Superior temporal gyrus (tissue), 1 donor: Measurements from ENCODE around the gene PLXNB2.

ENCODE experiments used
- DNase-seq: peaks from one replicate; pipeline ENCODE4 v3.0.0-alpha.2; 2016; ENCODE audit errors: extremely low spot score

Gene PLXNB2

GRCh38 chr22:50264104-50264745 is 43.2 kb downstream of the PLXNB2 start:
- peak; percentile 40 for DNase-seq

- no peak for DNase-seq
These were observed 44.4 kb downstream of the PLXNB2 start for GRCh38 chr22:50262973-50263617.

GRCh38 chr22:50262460-50262911 is 45.0 kb downstream of the PLXNB2 start:
- no peak for DNase-seq

DNA sequence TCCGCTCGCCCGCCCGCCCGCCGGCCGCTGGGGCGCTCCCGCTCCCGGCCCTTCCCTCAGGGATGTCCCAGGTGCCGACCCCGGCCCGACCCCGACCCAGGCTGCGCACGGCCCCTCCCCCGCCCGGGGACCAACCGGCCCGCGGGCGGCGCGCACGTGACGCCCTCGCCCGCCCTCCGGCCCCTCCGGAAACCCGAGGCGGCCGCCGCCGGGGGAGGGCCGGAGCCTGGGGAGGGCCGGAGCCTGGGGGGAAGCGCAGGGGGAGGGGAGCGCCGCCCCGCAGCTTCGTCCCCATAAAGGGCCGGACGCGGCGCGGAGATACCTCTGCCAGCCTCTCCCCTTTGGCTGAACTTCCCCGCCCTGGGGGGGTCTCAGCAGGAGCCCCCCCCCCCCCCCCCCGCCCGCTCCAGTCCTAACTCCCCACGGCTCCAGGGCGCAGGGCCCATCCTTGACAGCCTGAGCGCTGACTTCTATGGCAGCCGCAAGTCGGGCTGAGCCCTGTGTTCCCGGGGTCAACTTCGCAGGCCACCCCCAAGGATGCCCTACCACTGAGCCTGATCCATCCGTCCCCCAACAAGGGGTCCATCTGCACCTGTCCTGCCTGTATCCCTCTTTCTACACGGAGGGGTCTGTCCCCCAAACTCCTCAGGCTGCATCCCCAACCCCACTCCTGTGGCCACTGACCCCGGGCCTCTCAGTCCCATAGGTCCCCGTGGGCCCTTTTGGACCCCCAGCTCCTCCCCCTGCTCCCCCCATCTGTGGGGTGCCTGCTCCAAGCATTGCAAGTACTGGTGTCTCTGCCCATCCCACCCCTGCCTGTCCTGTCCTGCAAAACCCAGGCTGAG is 45.6 kb downstream of the PLXNB2 start, which contains the start of gene MAPK12:
MAPK12 (minus strand) TSS at position 69 of the 845 bp plus-strand sequence. CDS start 174 bp downstream, outside the sequence.
- DNase-seq = no peak

GRCh38 chr22:50260801-50261614 is 46.4 kb downstream of the PLXNB2 start:
- no peak for DNase-seq

GRCh38 chr22:50260434-50260800 is 47.0 kb downstream of the PLXNB2 start:
- no peak for DNase-seq

DNA sequence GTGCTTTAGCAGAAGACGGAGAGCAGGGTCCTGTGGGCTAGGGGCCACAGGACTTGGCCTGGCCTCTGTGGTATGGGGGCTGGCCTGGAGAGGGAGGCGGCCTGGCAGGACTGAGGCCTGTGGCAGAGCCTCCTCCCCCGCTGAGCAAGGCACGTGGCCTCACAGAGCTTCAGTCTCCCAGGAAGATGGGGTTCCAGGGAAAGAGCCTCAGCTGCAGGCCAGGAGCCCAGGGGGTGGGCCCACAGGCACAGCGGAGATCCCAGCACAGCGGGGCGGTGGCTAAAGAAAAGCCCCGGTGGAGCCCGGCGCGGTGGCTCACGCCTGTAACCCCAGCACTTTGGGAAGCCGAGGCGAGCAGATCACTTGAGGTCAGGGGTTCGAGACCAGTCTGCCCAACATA is 48.1 kb downstream of the PLXNB2 start:
- no peak for DNase-seq

GRCh38 chr22:50258361-50259292 is 48.8 kb downstream of the PLXNB2 start:
- no peak for DNase-seq

DNA sequence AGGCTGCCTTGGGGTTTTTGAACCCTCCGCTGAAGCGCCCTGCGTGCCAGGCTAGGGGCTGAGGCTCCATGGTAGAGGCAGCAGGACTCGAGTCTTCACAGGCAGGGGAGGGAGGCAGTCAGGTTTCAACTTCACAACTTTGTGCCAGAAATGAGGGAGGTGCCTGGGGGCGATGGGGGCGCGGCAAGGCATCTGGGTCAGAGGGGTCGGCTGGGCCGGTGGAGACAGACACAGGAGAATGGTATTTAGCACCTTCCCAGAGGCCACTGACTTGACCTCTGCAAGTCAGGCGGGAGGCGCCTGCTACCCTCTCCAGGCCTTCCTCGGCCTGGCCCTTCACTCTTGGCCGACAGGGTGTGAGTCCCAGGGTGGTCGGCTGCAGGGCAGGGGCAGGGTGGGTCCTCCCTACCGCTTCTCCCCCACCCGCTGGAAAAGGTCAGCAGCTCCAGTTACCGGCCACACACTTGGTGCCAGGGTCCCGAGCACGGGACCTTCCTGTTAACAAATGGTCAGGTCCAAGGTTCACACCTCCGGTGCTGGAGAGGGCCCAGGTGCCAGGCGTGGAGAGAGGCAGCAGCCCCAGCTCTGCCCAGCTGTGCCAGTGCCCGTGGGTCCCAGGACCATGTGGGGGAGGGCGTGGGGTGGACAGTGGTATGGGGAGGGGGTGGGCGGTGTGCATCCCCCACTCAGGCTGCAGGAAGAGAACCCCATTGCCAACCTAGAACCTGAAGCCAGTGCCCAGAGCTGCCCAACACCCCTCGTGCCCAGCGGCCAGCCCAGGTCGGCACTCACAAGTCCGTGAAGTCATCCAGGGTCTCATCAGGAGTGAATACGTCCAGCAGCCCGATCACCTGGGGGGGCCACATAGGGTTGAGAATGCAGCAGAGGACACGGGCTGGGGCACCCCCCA is 49.7 kb downstream of the PLXNB2 start:
- DNase-seq = no peak

DNA sequence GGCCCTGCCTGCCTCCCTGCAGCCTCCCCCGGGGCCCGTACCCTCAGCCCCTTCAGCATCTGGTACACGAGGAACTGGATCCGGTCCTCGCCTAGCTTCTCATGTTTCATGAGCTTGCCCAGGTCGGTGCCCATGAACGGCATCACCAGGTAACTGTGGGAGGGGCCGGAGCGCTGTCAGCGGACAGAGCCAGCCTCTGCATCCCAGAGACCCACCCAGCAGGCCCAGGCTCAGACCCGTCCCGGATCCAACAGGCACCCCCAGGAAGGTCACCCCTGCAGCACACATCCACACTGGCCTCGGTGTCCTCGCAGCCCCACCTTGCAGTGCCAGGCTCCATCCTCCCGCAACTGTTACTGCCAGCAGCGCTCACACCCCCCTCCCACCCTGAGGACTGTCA is 50.4 kb downstream of the PLXNB2 start:
- DNase-seq = no peak

GRCh38 chr22:50256258-50256862 is 51.1 kb downstream of the PLXNB2 start:
- DNase-seq = no peak

DNA sequence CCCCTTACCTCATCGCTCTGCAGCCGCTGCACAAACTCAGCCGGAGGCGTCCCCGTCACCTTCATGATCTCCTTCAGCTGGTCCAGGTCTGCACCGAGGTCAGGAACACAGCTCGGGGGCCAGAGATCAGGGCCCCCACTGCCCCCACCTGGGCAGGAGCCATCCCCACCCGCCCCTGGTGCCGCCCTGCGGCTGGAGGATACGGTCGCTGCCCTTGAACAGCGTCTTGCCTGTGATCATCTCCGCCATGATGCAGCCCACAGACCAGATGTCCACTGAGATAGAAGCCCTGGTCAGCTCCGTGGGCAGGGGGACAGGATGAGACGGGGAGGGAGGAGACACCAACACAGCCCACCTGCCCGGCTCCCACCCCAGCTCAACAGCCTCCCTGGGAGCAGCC is 51.8 kb downstream of the PLXNB2 start:
- DNase-seq = no peak

DNA sequence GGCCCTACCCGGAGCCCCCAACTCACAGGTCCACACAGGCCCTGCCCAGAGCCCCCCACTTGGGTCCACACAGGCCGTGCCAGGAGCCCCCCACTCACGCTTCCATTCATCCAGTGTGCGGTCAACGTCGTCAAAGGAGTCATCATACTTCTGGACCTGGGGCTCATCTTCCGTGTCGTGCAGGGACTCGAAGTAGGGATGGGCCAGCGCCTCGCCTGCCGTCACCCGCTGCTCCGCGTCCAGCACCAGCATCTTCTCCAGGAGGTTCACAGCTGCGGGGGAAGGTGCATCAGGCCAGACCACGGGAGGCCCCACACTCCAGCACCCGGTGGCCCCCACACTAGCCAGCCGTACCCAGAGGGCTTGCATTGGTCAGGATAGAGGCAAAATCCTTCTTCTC is 52.3 kb downstream of the PLXNB2 start:
- no peak for DNase-seq

GRCh38 chr22:50253941-50254340 is 53.5 kb downstream of the PLXNB2 start:
- DNase-seq = no peak

DNA sequence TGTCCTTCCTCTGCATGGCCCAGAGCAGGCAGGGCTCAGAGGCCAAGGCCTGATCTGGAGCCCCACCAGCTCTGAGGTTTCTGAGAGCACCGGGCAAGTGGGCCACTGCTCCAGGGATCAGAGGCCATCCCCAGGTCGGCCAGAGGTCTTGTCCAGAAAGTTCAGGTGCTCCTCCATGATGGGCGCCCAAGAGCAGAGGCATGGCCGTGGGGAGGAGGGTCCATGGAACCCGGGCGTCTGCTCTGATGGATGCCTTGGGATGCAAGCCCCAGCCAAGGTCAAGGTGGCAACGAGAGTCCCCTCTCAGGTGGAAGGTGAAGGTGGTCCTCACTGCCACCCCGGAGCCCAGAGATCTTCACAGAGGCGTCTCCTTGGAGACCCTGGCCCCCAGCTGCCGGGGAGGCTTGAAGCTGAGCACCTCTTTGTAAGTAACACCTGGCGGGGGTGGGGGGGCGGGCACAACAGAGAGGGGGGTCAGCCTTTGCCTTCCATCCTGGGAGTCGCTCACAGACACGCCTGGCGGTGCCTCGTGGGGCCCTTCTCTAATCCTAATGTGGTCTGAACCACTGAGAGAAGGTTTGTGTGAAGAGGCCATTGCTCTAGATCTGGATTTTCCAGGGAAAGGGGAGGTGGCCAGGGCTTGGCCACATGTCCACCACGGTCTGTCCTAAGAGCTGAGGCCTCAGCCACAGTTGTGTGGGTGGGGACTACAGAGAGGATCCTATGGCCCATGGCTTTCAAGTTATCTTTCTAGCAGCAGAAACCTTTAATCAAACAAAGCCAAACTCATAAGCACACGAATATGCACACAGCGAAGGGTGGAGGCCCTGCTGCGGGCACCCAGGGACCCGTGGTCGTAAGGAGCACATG is 54.2 kb downstream of the PLXNB2 start:
- DNase-seq = no peak

DNA sequence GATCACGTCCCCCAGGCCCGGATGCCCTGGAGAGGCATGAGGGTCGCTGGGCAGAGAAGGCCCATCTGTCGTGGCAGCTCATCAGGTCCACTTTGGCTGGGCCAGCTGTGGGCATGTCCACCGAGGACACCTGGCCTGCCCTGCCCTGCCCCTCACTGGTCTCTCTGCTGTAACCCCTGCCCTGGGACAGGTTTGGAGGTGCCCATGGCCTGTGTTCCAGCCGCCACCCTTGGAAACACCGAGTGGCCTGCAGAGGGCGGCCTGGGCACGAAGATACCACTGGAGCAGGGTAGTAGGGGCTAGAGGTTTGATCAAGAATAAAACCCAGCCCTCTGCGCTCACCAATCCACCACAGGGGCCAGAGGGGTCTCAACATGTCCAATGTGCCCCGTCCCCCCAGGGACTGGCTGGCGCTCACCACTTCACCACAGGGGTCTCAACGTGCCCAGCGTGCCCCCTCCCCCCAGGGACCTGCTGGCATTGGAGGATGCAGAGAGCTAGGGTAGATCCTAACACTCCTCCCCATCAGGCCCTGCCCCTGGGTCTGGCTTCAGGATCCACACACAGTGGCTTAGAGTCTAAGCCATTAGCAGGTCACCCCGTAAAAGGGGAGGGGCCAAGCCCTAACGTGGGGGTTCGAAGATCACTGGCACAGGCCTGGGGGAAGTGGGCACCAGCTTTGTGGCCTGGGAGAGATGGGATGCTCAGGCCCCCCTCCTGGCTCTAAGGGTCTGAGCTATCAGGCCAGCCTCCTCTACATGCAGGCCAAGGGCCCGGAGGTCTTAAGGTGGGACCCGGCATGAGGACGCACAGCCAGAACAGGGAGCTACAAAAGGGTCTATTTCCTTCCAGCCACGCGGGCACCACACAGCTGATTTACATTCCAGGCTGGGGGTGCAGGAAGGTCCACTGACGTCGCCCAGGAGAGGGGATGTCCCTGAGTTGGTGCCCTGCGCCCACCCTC is 55.1 kb downstream of the PLXNB2 start:
- DNase-seq = no peak

GRCh38 chr22:50251477-50252081 is 55.9 kb downstream of the PLXNB2 start:
- no peak for DNase-seq
